Stimulated activated CD4-positive, alpha-beta T cell treated with anti-CD3 and anti-CD28 coated beads, Interleukin-2, amount 100 ng/mL, for 24 hours (primary cell): ENCODE data around the gene ANKFY1.

ENCODE experiments used
- DNase-seq, 2 donors: peaks; one replicate each; pipeline ENCODE4 v3.0.0-alpha.2; 2020

ANKFY1 gene, protein sequence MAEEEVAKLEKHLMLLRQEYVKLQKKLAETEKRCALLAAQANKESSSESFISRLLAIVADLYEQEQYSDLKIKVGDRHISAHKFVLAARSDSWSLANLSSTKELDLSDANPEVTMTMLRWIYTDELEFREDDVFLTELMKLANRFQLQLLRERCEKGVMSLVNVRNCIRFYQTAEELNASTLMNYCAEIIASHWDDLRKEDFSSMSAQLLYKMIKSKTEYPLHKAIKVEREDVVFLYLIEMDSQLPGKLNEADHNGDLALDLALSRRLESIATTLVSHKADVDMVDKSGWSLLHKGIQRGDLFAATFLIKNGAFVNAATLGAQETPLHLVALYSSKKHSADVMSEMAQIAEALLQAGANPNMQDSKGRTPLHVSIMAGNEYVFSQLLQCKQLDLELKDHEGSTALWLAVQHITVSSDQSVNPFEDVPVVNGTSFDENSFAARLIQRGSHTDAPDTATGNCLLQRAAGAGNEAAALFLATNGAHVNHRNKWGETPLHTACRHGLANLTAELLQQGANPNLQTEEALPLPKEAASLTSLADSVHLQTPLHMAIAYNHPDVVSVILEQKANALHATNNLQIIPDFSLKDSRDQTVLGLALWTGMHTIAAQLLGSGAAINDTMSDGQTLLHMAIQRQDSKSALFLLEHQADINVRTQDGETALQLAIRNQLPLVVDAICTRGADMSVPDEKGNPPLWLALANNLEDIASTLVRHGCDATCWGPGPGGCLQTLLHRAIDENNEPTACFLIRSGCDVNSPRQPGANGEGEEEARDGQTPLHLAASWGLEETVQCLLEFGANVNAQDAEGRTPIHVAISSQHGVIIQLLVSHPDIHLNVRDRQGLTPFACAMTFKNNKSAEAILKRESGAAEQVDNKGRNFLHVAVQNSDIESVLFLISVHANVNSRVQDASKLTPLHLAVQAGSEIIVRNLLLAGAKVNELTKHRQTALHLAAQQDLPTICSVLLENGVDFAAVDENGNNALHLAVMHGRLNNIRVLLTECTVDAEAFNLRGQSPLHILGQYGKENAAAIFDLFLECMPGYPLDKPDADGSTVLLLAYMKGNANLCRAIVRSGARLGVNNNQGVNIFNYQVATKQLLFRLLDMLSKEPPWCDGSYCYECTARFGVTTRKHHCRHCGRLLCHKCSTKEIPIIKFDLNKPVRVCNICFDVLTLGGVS

DNA sequence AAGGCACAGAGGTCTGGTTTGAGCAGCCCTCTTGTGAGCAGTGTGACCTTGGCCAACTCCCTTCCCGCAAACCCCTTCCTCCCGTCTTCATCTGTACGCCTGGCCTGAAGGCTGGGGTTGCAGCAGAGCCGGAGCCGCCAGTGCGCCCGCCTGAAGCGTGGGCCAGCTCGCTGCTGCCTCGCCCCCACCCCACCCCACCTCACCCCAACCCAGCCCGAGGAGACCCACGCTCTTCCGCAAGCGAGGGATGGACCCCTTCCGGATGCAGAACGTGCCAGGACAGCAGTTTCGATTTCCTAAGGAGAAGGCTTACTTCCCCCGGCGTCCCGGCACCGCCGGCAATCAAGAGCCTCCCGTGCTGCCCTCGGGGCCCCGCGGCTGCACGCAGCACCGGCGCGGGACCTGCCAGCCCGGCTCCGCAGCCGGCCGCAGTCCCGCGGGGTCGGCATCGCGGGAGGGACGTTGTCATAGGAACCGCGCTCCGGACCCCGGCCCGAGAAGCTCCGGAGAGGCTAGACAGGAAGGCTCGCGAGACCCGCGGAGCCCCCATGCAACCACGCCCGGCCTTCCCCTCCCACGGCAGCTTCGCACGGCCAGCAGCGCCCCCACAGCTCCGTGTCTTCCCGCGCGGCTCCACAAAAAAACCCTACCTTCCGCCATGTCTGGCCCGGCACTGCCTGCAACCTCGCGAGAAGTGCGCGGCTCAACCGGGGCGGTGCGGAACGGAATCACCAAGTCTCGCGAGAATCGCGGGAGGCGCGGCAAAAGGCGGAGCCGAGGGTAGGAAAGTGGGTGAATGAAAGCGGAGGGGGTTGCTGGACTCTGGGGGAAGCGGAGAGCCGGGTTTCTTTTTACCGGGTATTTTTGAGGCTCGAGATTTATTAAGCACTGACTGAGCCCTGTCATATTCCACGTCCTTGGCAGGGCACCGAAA, at the start of gene ANKFY1:
Gene ANKFY1 (minus strand): TSS at position 698 of the 934 bp plus-strand sequence. CDS start 38 bp downstream, at position 660.
- DNase-seq = peak; percentile 98 to 99

DNA sequence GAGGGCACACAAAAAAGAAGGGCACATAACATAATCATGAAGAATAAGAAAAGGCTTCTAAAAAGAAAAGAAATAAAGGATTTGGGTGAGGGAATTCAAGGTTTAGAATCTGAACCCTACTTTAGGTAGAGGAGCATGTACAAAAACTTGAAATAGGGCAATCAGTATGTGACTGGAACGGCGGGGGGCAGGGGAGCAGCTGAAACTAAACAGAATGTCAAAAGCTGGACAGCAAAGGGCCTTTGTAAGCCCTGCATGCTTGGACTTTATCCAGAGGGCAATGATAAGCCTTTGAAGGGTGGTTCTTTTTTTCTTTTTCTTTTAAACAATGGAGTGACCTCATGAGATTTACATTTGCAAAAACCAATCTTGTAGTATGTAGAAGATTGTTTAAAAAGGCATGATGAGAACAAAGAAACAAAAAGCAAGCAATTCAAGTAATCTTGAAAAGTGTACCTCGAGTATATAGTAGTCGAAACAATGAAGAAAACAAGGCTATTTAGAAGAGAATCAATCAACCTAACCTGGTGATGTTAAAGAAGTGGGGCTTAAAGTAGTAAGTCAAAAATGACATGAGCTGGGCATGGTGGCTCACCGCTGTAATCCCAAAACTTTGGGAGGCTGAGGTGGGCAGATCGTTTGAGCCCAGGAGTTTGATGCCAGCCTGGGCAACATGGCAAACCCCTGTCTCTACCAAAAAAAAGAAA, 46.7 kb upstream of the ANKFY1 start:
- no peak for DNase-seq

DNA sequence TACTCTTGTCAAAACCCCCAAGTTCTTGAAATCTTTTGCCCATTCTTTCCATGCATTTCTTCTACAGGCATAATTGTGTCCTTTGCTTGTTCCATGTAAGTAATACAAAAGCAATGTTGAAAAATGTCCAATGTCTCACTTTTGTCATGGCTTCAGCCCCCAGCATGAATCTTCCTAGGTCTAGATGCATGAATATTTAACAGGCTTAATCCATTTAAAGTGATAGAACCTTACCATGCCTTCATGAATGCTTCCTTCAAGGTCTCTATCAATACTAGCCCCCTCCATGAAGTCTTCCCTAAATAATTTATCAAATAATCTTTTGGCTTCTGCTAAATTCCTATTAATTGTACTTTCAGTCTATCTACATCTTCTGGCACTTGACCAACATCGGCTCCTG, 46.1 kb upstream of the ANKFY1 start:
- DNase-seq = no peak

DNA sequence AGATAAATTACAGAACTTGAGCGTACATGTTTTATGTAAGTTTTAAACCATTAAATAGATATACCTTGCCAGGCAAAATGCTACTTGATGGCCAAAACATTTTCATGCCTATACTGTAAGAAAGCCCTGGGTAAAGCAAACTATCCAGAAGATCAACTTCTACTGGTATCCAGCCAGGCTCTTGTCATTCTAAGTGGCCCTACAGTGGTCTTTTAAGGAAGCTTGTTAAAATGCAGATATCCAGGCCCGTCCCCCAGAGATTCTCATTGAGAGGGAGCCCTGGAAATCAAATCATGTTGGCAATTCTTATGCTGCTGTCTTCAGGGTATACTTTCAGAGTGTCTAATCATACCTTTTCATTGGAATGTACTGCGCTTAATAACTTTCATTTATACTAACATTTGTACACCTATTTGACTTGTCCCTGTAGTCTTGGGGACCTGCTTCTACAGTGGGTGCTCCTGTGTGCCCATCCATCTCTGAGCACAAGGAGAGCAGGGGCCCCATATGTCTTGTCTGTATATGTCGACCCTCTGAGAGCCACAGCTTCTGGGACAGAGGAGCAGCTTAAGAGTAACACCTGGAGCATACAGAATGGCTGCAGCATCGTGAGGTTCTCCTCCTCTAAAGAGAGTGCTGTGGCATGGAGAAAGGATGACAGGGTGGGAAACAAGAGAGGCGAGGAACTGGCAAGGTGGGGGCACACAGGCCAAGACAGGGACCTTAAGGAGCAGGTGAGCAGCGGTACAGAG, 43.6 kb upstream of the ANKFY1 start:
- DNase-seq = no peak

DNA sequence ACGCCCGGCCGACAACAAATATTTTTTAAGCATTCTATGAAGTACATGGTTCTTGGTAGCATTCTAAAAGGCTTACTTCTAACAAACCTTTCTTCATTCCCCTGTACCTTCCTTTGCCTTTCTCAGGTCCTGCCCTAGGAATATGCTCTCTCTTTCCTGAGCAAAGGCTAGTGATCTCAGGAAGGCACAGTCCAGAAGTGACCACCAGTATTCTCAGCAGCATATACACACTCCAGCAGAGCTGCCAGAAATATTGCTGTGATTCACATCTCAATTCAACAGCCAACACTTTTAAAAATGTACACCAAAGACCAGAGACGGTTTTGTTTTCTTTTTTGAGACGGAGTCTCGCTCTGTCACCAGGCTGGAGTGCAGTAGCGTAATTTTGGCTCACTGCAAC, 41.4 kb upstream of the ANKFY1 start:
- DNase-seq = no peak

DNA sequence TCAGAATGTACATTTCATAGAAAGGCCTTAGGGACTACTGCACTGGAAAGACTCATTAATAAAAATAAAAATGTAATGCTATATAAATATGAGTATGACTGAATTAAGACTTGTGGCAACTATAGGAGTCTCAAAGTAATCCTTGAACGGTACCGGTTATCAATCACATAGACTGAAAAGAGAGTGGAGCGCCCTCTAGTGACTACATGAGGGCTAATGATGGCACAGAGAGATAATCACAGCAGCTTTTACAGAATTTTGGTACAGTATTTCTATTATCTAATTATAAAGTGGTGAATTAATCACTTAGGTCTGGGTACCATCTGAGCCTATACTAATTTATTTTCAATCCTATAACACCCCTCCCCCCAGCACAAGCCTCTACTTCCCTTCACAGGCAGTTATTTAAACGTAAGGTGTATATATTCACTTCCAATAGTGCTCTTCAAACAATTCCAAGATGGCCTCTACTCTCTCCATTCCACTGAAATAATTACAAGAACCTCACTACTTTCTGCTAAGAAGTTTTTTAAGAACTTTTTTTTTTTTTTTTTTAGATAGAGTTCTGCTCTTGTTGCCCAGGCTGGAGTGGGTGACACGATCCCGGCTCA, 40.7 kb upstream of the ANKFY1 start:
- DNase-seq = peak; percentile 52 to 65

DNA sequence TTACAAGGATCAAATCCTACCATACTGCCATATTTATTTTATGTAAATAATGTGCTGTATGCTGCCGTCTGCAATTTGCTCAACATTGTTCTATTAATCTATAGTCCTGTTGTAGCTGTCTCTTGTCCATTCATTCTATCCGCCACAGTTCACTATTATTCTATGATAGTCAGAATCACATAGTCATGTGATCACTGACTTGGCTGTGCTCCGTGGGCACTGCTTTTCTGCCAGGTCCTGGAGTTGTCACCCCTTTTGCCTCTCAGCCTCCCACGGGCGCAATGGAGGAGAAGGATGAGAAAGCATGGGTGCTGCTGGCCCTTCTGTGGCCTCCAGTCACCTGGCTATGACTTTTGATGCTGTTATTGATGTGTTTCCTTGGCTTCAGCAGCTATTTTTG, 37.3 kb upstream of the ANKFY1 start:
- DNase-seq = no peak

DNA sequence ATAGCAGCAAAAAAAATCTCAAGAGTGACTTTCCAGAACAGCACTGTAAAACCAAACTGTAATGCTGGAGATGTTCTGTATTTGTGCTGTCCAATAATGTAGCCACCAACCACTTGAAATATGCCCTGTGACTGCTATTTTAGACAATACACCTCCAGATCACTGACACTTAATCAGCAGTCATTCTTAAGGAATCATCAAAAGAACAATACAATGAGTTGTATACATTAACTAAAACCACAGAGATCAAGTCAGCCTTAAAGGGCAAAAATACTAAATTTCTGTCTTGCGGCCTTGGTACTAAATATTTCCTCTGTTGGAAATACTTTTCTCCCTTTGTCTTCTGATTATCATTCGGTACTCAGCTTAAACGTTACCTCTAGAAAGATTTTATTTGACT, 33.6 kb upstream of the ANKFY1 start:
- DNase-seq = no peak

DNA sequence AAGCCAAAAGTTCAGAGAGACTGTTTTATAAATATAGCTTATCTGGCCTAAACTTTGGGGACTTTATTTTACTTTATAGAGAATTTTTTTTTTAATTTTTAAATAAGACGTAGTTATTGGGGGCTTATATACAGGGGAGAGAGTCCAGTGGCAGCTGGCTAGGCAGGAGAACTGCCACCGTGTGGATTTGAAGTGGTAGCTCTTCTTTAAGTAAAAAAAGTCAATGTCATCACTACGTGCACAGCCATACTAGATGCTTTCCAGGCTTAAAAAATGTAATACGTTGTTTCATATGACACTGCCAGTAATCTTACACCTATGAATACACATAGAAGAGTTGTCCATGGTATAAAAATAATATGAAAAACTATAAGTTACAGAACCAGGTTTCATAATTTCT, 31.9 kb upstream of the ANKFY1 start:
- no peak for DNase-seq

DNA sequence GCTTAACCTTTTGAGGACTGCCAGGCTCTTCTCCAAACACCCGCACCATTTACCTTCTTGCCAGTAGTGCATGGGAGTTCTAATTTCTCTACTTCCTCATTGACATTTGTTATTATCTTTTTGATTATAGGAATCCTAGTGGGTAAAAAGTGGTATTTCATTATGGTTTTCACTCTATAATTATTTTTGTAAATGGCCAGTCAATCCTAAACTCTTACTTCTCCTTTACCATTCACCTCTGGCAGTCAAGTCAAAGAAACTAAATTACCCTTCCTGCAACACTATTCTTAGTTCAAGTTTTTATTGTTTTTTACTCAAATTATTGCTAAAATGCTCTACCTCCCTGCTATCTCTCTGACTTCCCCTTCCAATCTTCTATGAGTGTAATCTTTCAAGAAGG, 29.8 kb upstream of the ANKFY1 start:
- no peak for DNase-seq

DNA sequence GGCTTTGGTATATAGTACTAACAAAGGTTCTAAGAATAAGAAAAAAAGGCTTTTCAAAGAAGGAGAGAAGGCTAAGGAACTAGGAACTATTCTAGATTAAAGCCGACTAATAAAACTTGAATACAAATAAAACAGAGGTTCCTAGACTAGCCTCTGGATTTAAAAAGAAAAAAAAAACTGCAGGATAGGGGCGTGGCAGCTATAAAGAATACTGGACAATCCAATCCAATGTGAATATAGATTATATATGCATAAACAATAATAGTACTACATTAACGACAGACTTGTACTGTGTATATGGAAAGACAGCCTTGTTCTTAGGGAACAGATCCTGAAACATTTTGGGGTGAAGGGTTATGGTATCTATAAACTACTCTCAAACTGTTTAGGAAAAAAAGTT, 23.9 kb upstream of the ANKFY1 start:
- no peak for DNase-seq

DNA sequence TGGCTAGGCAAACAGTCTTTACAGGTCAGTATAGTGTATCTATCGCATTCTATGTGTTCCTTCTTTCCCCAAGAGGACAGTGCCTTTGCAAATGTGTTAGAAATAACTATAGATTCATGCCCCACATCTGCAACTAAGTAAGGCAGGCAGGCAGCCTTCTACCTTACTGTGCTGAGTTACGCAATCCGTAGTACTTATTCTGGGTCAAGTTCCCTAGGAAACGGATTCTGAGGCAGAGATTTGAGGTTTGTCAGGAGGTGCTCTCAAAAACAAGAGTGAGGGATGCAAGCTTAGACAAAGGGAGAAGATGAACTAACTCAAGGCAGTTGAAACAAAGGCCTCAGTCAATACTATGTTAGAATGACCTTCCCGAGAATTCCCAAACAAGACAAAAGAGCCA, 12.7 kb upstream of the ANKFY1 start:
- no peak for DNase-seq

DNA sequence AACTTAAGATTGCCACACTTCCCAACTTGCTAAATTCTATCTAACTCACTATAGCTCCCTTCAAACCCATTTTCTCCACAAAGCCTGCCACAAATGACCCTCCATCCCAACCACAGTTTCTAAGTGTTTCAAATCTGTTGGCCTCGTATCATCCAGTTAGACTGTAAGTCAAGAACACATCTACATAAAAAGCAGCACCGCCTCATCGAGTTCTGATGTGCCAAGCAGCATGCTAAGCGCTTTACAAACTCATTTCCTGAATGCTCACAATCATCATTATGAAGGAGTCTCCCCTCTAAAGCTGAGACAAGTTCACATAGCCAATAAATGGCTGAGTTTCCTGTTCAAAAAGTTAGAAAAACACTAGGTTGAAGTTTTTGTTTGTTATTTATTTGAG, 9.2 kb upstream of the ANKFY1 start:
- no peak for DNase-seq

DNA sequence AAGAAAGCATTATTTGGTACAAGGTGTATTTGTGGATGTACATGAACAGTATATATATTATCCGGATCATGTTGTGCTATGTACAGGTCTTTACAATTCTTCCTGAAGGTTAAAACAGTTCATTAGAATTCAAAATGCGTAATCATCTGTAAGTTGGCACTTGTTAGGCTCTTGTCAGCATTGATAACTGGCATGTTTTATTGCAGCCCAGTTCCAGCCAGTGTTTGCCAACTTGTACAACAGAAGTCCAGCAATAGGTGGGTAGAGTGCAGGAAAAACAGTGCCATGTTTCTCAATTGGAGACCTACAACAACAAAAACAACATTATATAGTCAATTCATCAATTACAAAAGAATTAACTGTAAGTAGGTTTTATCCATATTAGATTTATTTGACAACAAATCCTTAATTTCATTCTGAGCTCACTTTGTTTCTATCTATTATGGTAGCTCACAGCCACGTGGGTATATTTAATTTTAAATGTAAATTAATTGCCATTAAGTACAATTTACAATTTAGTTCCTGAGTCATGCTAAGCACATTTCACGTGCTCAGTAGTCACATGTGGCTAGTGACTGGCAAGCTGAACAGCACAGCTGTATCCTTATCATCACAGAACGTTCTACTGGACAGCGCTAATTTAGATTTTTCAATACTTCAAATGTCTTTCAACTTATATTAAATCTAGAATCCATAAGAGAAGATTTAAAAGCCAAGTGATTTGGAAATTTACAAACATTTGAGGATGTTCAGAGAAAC, 8.6 kb upstream of the ANKFY1 start:
- DNase-seq = no peak

DNA sequence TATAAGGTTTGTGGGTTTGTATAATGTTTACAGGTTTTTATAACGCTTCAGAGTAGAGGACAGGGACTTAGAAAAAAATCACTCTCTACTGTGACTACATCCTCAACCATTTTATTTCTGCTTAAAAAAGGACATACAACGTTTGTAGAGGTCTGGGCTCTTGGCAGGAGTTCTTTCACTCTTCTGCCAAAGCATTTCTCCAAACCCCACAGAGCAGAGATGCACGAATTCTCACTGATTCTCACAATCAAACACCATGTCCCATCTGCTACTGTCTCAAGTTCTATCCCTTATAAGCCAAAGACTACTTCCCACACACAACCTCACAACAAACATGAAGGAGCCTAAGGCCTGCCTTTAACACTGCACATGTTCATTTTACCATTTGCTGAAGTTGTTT, 7.0 kb upstream of the ANKFY1 start:
- DNase-seq = no peak

DNA sequence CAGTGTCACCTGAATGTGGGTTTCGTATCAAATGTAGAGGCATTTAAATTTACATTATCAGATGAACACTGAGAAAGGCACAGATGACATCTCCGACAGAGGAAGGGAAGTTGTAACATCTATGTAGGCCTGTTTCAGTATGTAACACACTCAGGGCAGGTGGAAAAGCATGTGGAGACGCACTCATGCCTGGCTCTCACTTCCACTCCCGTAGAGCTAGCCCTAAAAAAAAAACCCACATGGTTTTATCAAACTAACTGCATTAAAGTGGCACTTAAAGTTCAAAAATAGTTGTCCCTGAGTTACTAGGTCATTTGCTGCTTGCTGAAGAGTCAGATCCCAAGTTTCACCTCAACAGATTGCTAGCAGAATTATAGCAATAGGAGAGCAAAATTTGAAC, 6.1 kb upstream of the ANKFY1 start:
- DNase-seq = no peak

DNA sequence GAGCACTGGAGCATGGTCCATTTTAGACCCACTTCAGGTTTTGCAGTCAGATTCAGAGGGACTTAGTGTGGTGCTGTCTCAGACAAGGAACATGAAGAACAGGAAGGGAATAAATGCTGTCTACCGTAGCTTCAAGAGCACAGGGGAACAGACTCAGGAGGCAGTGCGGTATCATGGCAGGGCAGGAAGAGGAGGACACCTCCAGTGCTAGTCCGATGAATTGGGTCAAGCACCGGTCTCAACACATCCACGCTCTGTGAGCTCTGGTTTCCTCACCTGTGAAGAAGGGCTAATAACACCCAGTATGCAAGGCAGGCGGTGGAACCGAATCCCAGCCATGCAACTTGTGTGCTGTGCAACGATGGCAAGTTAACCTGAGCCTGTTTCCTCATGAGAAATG, 3.6 kb upstream of the ANKFY1 start:
- no peak for DNase-seq

DNA sequence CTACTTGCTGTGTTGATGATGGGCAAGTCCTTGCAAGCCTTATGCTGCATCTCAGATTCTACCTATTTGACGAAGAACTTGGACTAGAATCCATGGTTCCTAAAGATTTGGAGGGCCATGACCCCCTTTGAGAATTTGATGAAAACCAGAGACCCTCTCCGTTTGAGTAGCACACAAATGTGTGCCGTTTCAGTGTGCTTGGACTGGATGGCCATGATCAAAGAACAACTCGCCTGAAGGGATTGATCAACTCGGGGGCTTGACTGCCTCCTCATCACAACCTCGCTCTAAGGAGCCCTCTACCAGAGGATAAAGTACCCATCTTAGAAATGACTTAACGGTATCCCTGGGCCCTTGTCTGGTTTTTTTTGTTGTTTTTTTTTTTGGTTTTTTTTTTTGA, 2.8 kb upstream of the ANKFY1 start:
- no peak for DNase-seq

DNA sequence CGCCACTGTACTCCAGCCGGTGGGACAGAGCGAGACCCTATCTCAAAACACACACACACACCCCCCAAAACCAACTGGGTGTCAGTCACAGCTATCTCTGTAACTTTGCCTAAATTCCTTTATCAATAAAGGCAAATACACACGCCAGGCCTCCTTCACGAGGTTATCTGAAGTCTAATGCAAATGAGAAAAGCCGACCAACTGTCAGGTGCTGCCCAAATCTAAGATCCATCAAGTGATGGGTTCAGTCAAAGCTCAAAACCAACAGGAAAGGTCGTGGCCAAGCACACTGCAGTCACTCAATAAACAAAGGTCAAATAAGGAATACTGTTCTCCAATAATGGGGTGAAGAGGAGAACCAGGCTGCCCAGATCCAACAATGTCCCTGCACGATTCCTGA, 1.1 kb downstream of the ANKFY1 start:
- DNase-seq = no peak

DNA sequence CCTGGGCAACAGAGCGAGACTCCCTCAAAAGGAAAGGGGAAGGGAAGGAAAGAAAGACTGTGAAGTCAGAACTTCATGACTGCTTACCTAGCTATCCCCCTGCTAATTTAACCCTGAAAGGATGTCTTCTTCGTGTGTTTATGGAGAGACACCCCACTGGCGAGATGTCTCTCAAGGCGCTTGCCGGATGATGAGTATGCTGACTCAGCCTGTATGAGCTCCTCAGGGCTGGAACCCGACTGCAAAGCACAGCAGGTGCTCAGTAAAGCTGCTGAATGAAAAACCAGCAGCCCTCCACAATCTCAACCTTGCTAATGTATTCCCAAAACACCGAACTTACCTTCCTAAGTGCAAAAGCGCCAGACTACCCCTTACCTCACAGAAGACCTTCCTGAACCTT, 2.3 kb downstream of the ANKFY1 start:
- no peak for DNase-seq
